ENCODE results near the gene DPEP3. TPM values are rescaled to one million over a fixed set of nuclear protein-coding genes. Genes with fewer than 3 reads are reported as not detected.

Gene DPEP3
- total RNA-seq, 1 experiment from 2014 or later, result not detected

- no peaks in the 10 kb centered on the region for H3K36me3 ChIP-seq (ENCODE audit: low read depth, low read length)
- no peak overlapping the region for H2AFZ ChIP-seq (ENCODE audit: low read length)
- intact Hi-C loops (cut with micrococcal nuclease), result no loop called here
- H4K20me1 ChIP-seq (ENCODE audit: low read length), result no peaks in the 10 kb centered on the region
- ATAC-seq (peak; percentile 6; the same call in 1 of the 2 replicates), DNase-seq (no peak)
- H3K4me3 ChIP-seq (ENCODE audit: low read length), result no peak overlapping the region
- no peaks in the 10 kb centered on the region for H3K27me3 ChIP-seq (ENCODE audit: low read length)
- no peak overlapping the region for H3K9ac ChIP-seq (ENCODE audit: low read length)
- TF ChIP-seq EZH2phosphoT487 (IDR thresholded peaks at IDR 0.05; ENCODE audit: borderline replicate concordance, low read length) (no peak), EZH2 (IDR thresholded peaks at IDR 0.05; ENCODE audit: low read length, unreplicated experiment) (no peak), CTCF (conservative IDR thresholded peaks at IDR 0.05; ENCODE audit: low read depth, low read length) (no peak)
- no peaks in the 10 kb centered on the region for H3K9me2 ChIP-seq (replicated peaks; ENCODE audit: low read length)
- H3K79me2 ChIP-seq (ENCODE audit: low read length), result peaks cover 10% of the 10 kb centered on the region
- H3K9me3 ChIP-seq (ENCODE audit: low read length), result no peaks in the 10 kb centered on the region
- ChIA-PET CTCF (no interaction called here), POLR2A (ENCODE audit: unreplicated experiment) (no interaction called here)
- no peak overlapping the region for H3K4me2 ChIP-seq (ENCODE audit: low read length)
- H3F3A ChIP-seq (ENCODE audit: low read length, unreplicated experiment), result no peaks in the 10 kb centered on the region
- H3K4me1 ChIP-seq (ENCODE audit: insufficient read depth, low read length), result 0 out of 2 replicates have a peak, but pooled peaks cover 5% of the 10 kb centered on the region
- H3K27ac ChIP-seq (ENCODE audit: low read length), result no peak overlapping the region
- BruUV-seq (replicated peaks), result no TSS peak
Observed at GRCh38 chr16:67941469-67942199, 38.7 kb downstream of the DPEP3 start.

GRCh38 chr16:67940446-67941089 is 39.7 kb downstream of the DPEP3 start:
- TF ChIP-seq EZH2phosphoT487 (IDR thresholded peaks at IDR 0.05; ENCODE audit: borderline replicate concordance, low read length) (no peak), CTCF (conservative IDR thresholded peaks at IDR 0.05; ENCODE audit: low read depth, low read length) (no peak), EZH2 (IDR thresholded peaks at IDR 0.05; ENCODE audit: low read length, unreplicated experiment) (no peak)
- CTCF ChIA-PET, result no interaction called here
- H4K20me1 ChIP-seq (ENCODE audit: low read length), result no peaks in the 10 kb centered on the region

More at GRCh38 chr16:67940446-67941089, 39.7 kb downstream of the DPEP3 start:
- H3K4me2 ChIP-seq (ENCODE audit: low read length), result no peak overlapping the region
- DNase-seq (no peak), ATAC-seq (no peak)
- intact Hi-C loops (cut with micrococcal nuclease), result no loop called here
- H3K4me3 ChIP-seq (ENCODE audit: low read length), result no peak overlapping the region
- peaks cover 19% of the 10 kb centered on the region for H3K79me2 ChIP-seq (ENCODE audit: low read length)
- H3K27me3 ChIP-seq (ENCODE audit: low read length), result no peaks in the 10 kb centered on the region
- H2AFZ ChIP-seq (ENCODE audit: low read length), result no peak overlapping the region
- BruUV-seq (replicated peaks), result no TSS peak
- H3K9me2 ChIP-seq (replicated peaks; ENCODE audit: low read length), result no peaks in the 10 kb centered on the region
- POLR2A ChIA-PET (ENCODE audit: unreplicated experiment), result no interaction called here
- no peak overlapping the region for H3K27ac ChIP-seq (ENCODE audit: low read length)
- no peaks in the 10 kb centered on the region for H3K36me3 ChIP-seq (ENCODE audit: low read depth, low read length)
- H3K9ac ChIP-seq (ENCODE audit: low read length), result no peak overlapping the region
- H3F3A ChIP-seq (ENCODE audit: low read length, unreplicated experiment), result no peaks in the 10 kb centered on the region
- H3K9me3 ChIP-seq (ENCODE audit: low read length), result no peaks in the 10 kb centered on the region
- H3K4me1 ChIP-seq (ENCODE audit: insufficient read depth, low read length), result 0 out of 2 replicates have a peak, but pooled peaks cover 5% of the 10 kb centered on the region
